ENCODE measurements around the gene PRKG1.

Gene PRKG1

DNA sequence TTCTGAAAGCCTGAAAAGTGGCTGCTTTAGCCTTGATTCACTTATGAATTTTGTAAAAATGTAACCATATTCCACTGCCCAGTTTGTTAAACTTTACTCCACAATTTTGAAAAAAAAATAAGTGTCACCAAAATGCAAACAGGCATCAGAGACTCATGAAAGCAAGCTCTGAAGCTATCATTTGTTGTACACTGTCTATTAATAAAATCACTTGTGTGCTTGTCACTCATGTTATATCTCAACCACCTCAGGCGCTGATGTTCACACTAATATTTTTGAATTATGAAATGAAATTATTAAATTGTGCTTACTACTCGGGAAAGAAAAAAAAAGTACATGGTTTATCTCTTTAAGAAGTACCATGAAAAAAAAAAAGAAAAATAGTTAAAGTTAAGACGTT, 1205.3 kb downstream of the PRKG1 start:
- Histone ChIP-seq H3K9me2 (replicated peaks; ENCODE audit: insufficient read depth, low read length) (no peaks in the 10 kb centered on the region), H3F3A (ENCODE audit: insufficient read depth) (no peaks in the 10 kb centered on the region), H3K36me3 (ENCODE audit: low read length) (no peaks in the 10 kb centered on the region), H3K27ac (ENCODE audit: low read depth, low read length) (no peak overlapping the region), H3K79me2 (ENCODE audit: insufficient read depth, low read length) (no peaks in the 10 kb centered on the region), H4K20me1 (ENCODE audit: low read depth, low read length) (no peaks in the 10 kb centered on the region), H3K27me3 (ENCODE audit: low read length) (no peaks in the 10 kb centered on the region), H3K4me3 (ENCODE audit: insufficient read depth, low read length, poor library complexity, severe bottlenecking) (no peak overlapping the region), H3K4me2 (ENCODE audit: low read depth, low read length, poor library complexity, severe bottlenecking) (no peak overlapping the region), H3K9me3 (ENCODE audit: insufficient read depth, low read length) (peaks cover 5% of the 10 kb centered on the region; the same call in 1 of the 2 replicates), H3K9ac (ENCODE audit: low read length) (no peak overlapping the region), H2AFZ (ENCODE audit: low read depth, low read length, severe bottlenecking) (no peak overlapping the region)
- TF ChIP-seq EZH2phosphoT487 (conservative IDR thresholded peaks at IDR 0.05; ENCODE audit: low read length) = no peak
- TF ChIP-seq, protein P1, sequence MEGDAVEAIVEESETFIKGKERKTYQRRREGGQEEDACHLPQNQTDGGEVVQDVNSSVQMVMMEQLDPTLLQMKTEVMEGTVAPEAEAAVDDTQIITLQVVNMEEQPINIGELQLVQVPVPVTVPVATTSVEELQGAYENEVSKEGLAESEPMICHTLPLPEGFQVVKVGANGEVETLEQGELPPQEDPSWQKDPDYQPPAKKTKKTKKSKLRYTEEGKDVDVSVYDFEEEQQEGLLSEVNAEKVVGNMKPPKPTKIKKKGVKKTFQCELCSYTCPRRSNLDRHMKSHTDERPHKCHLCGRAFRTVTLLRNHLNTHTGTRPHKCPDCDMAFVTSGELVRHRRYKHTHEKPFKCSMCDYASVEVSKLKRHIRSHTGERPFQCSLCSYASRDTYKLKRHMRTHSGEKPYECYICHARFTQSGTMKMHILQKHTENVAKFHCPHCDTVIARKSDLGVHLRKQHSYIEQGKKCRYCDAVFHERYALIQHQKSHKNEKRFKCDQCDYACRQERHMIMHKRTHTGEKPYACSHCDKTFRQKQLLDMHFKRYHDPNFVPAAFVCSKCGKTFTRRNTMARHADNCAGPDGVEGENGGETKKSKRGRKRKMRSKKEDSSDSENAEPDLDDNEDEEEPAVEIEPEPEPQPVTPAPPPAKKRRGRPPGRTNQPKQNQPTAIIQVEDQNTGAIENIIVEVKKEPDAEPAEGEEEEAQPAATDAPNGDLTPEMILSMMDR (IDR thresholded peaks at IDR 0.05; ENCODE audit: insufficient read depth, low read length, poor library complexity, severe bottlenecking) = no peak

DNA sequence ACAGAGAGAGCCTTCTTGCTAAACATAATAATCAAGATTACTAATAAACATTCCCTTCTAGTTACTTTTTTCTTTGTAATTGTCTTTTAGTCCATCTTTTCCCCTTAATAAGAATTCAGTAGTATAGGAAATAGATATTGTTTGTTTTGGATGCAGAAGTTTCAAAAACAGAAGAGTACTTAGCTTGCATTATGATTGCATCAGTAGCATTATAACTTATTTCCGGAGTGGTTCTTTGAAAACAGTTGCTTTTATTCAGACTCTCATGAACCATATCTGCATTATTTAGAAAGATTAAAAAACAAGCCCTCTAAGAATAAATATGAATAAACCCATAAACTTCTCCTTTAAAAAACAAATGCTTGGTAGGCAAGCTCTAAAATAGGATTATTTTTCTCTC, 1205.8 kb downstream of the PRKG1 start:
- no peaks in the 10 kb centered on the region for H3K27me3 ChIP-seq (ENCODE audit: low read length)
- TF ChIP-seq EZH2phosphoT487 (conservative IDR thresholded peaks at IDR 0.05; ENCODE audit: low read length) = no peak
- TF ChIP-seq, protein P1 (IDR thresholded peaks at IDR 0.05; ENCODE audit: insufficient read depth, low read length, poor library complexity, severe bottlenecking) = no peak

DNA sequence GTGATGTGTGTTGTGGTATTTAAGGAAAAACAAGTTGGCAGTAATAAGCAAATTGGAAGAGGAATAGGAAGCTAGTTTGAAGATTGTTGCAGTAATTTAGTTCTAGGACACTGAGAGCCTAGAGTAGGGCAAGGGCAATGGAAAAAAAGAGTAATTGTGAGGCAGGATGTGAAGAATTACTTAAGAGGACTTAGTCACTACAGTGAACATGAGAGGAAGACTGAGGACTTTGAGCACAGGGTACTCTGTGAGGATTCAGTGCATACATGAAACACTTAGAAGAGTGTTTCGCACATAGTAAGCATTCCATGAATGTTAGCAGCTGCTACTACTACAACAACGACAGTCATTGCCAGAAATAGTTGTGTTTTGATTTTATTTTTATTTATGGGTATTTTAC, 1208.9 kb downstream of the PRKG1 start:
- Histone ChIP-seq H3K9ac (ENCODE audit: low read length) (no peak overlapping the region), H2AFZ (ENCODE audit: low read depth, low read length, severe bottlenecking) (no peak overlapping the region), H3K36me3 (ENCODE audit: low read length) (no peaks in the 10 kb centered on the region), H3F3A (ENCODE audit: insufficient read depth) (no peaks in the 10 kb centered on the region), H3K27ac (ENCODE audit: low read depth, low read length) (no peak overlapping the region), H3K79me2 (ENCODE audit: insufficient read depth, low read length) (no peaks in the 10 kb centered on the region), H3K9me2 (replicated peaks; ENCODE audit: insufficient read depth, low read length) (no peaks in the 10 kb centered on the region), H3K4me2 (ENCODE audit: low read depth, low read length, poor library complexity, severe bottlenecking) (no peak overlapping the region), H3K9me3 (ENCODE audit: insufficient read depth, low read length) (no peaks in the 10 kb centered on the region), H3K4me3 (ENCODE audit: insufficient read depth, low read length, poor library complexity, severe bottlenecking) (no peak overlapping the region), H3K27me3 (ENCODE audit: low read length) (no peaks in the 10 kb centered on the region), H4K20me1 (ENCODE audit: low read depth, low read length) (no peaks in the 10 kb centered on the region)
- TF ChIP-seq, protein P1 (IDR thresholded peaks at IDR 0.05; ENCODE audit: insufficient read depth, low read length, poor library complexity, severe bottlenecking) = no peak
- TF ChIP-seq EZH2phosphoT487 (conservative IDR thresholded peaks at IDR 0.05; ENCODE audit: low read length) = no peak

More for the DNA sequence above, 1205.8 kb downstream of the PRKG1 start:
- Histone ChIP-seq H3K9me2 (replicated peaks; ENCODE audit: insufficient read depth, low read length) (no peaks in the 10 kb centered on the region), H3F3A (ENCODE audit: insufficient read depth) (no peaks in the 10 kb centered on the region), H3K9me3 (ENCODE audit: insufficient read depth, low read length) (peaks cover 5% of the 10 kb centered on the region; the same call in 1 of the 2 replicates), H3K9ac (ENCODE audit: low read length) (no peak overlapping the region), H3K36me3 (ENCODE audit: low read length) (no peaks in the 10 kb centered on the region), H3K4me2 (ENCODE audit: low read depth, low read length, poor library complexity, severe bottlenecking) (no peak overlapping the region), H4K20me1 (ENCODE audit: low read depth, low read length) (no peaks in the 10 kb centered on the region), H2AFZ (ENCODE audit: low read depth, low read length, severe bottlenecking) (no peak overlapping the region), H3K4me3 (ENCODE audit: insufficient read depth, low read length, poor library complexity, severe bottlenecking) (no peak overlapping the region), H3K79me2 (ENCODE audit: insufficient read depth, low read length) (no peaks in the 10 kb centered on the region), H3K27ac (ENCODE audit: low read depth, low read length) (no peak overlapping the region)
